ENCODE measurements around the gene PSMB7.

Gene PSMB7

DNA sequence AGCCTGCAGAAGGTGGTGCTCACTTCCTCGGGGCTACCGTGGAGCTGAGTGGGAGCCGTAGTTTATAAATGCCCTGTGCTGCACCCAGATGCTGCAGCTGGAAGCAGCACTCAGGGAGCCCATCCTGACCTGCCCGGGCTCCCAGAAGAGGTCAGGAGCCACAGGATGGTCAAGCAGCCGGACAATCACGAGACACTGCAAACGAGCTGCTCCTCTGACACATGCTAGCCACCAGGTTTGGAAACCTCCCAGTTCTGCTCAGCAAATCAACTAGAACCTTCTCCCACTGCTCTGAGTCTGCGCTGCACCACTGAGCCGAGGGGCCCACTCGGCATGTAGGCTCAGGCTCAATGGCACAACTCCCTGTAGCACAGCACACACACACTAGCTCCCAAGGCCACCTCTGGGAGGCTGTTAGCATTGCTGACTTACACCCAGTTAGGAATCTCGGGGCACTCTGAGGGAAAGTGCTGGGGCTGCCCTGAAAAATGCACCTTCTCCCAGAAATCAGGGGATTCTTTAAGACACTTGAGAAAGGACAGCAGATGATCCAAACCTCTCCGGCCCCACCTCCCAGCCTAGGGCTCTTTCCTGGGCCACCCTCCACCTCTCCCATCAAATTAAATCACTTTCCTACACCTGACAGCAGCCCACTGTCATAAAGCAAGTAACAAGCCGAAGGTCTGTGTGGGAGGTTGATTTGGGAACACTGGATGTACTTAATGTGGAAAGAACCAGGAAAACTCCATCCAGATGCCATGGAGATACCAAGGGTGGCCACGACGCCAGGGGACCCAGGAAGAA is 59.1 kb downstream of the PSMB7 start:
- TF ChIP-seq CTCF (IDR thresholded peaks at IDR 0.05), result no peak

DNA sequence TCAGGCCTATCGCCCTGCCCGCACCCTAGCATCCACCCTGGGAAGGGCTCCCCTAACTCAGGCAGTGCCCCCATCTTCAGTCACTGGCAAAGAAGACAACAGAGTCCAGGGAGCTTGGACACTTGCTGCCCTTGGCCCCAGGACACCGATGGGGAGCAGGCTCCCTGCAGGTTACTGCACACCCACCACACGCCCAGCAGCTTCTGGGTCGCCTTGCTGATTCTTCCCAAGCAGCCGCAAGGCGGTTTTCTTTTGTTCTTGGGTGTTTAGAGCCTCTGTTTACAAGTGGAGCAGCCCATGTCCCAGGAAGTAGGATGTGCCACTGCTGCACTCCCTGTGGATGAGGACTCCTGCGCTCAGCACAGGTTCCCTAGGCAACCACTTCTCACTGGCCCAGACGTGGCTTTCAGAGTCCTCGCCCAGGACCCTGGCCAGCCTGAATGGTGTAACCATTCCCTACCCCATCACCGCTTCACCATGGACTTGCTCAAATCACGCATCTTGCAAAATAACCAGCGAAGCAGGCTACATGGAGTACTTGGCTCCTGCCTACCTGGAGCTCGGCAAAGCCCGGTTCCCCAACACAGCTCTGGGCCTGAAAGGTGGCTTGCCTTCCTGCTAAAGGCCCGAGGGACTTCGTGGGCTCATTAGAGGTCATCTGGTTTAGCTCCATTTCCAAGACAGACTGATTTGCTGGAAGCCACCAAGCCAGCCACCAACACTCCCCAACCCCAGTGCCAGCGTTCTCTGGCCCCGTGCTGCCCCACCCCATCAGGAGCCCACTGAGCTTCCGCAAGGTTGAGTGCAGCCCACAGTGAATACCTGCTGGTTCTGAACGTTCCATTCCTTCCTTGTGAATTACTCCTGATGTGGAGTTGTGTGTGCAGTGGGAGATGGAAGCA is 60.0 kb downstream of the PSMB7 start:
- TF ChIP-seq CTCF (IDR thresholded peaks at IDR 0.05), result no peak

- no peak for TF ChIP-seq CTCF (IDR thresholded peaks at IDR 0.05)
Measured at GRCh38 chr9:124354346-124355038, 60.8 kb downstream of the PSMB7 start.

GRCh38 chr9:124353811-124354274 is 61.4 kb downstream of the PSMB7 start:
- TF ChIP-seq CTCF (IDR thresholded peaks at IDR 0.05), result no peak

GRCh38 chr9:124353166-124353768 is 62.0 kb downstream of the PSMB7 start:
- no peak for TF ChIP-seq CTCF (IDR thresholded peaks at IDR 0.05)

GRCh38 chr9:124352616-124353015 is 62.6 kb downstream of the PSMB7 start:
- TF ChIP-seq CTCF (IDR thresholded peaks at IDR 0.05), result no peak

Data from LNCAP (cell line).